GM19468 (cell line): Measurements from ENCODE around the gene KCND1.
A peak's percentile ranks its signal among the peaks of the same experiment; 100 is the strongest.

Source experiments
- ATAC-seq: cut with Tn5 transposase; IDR thresholded peaks from one replicate; pipeline ENCODE4 v1.9.1; 2021; ENCODE audit warnings: mild to moderate bottlenecking, moderate library complexity, moderate number of reproducible peaks; ENCODE audit not compliant: unreplicated experiment; ENCODE audit errors: extremely low read depth

The KCND1 gene

GRCh38 chrX:48917139-48918001 is 54.3 kb downstream of the KCND1 start:
- peak; percentile 21 for ATAC-seq

- no peak for ATAC-seq
Measured at GRCh38 chrX:48914593-48915493, 56.8 kb downstream of the KCND1 start.

- no peak for ATAC-seq
Measured at GRCh38 chrX:48913605-48914366, 57.9 kb downstream of the KCND1 start.

GRCh38 chrX:48911412-48912182 is 60.0 kb downstream of the KCND1 start, which contains the start of gene SLC35A2:
SLC35A2 (minus strand) TSS chrX:48911646; CDS start chrX:48911636, 10 bp downstream.
- ATAC-seq, result no peak
